Measurements from ENCODE around the gene PRKD2.

- TF ChIP-seq CTCF (IDR thresholded peaks at IDR 0.05) = peak; percentile 87 to 96 (median 91)
- no peak for TF ChIP-seq POLR2A (IDR thresholded peaks at IDR 0.05)
Observed at GRCh38 chr19:46728693-46729339, 11.9 kb upstream of the PRKD2 start.

Measured in esophagus squamous epithelium (tissue), 4 donors.